Spinal cord (tissue), 10 donors: ENCODE measurements around the gene CCDC149. TPM values are rescaled to one million over a fixed set of nuclear protein-coding genes. Genes with fewer than 3 reads are reported as not detected.

Experiments
- DNase-seq, 6 donors: peaks; one replicate each; pipeline versions ENCODE4 v3.0.0 to v3.0.0-alpha.2; 2013 to 2015; ENCODE audit warnings: low spot score in 6 of 6, low read depth in 4 of 6
- H3K27ac ChIP-seq: one replicate; pipeline ENCODE4 v1.5.1; 2013; ENCODE audit warnings: low read depth, low read length, control low read depth
- H3K27me3 ChIP-seq: one replicate; pipeline ENCODE4 v1.6.1; 2013; ENCODE audit warnings: low read length; ENCODE audit not compliant: control insufficient read depth, insufficient read depth
- H3K36me3 ChIP-seq: one replicate; pipeline ENCODE4 v1.6.1; 2013; ENCODE audit warnings: low read length; ENCODE audit not compliant: control insufficient read depth, insufficient read depth
- H3K4me1 ChIP-seq: one replicate; pipeline ENCODE4 v1.6.1; 2013; ENCODE audit warnings: low read length; ENCODE audit not compliant: control insufficient read depth, insufficient read depth
- H3K4me3 ChIP-seq: one replicate; pipeline ENCODE4 v1.5.1; 2013; ENCODE audit warnings: low read depth, low read length, control low read depth
- H3K9me3 ChIP-seq: one replicate; pipeline ENCODE4 v1.6.1; 2013; ENCODE audit warnings: low read length; ENCODE audit not compliant: control insufficient read depth, insufficient read depth
- WGBS: methylation state at CpG from one replicate; pipeline ENCODE4 v1.1.5; 2013; ENCODE audit warnings: missing lambda C conversion rate; ENCODE audit not compliant: insufficient coverage; 5-methylcytosine and 5-hydroxymethylcytosine counted together
- polyA plus RNA-seq, 2 donors: library from polyadenylated mRNA; unstranded; fragments of 120-200 nt; gene quantifications; one replicate each; pipeline ENCODE4 v1.2.1, GENCODE V29; 2013; ENCODE audit not compliant: insufficient read length in 2 of 2
- total RNA-seq, 2 donors: library from RNA; depleted of rRNA in 1 of 2; stranded (reverse); fragments of 120-200 nt in 1 of 2; fragments of >200 nt in 1 of 2; gene quantifications; one replicate each; pipeline versions ENCODE4 v1.2.3 to v1.2.4, GENCODE V29; 2013 to 2014
- donor health status: healthy.

CCDC149 gene
- total and polyA plus RNA-seq, 4 donors, result 15.0 to 27.1 (median 23.3) TPM

GRCh38 chr4:24872720-24873119 is 40.1 kb downstream of the CCDC149 start:
- Histone ChIP-seq H3K9me3 (no peaks in the 10 kb centered on the region), H3K36me3 (peaks cover 15% of the 10 kb centered on the region), H3K4me1 (no peaks in the 10 kb centered on the region), H3K27ac (no peak overlapping the region), H3K4me3 (no peak overlapping the region), H3K27me3 (no peaks in the 10 kb centered on the region)
- DNase-seq, result no peak
- 94% methylated on average over 2 of the region's 2 CpGs for WGBS

- Histone ChIP-seq H3K9me3 (no peaks in the 10 kb centered on the region), H3K4me3 (no peak overlapping the region), H3K27ac (no peak overlapping the region), H3K36me3 (peaks cover 15% of the 10 kb centered on the region), H3K4me1 (no peaks in the 10 kb centered on the region), H3K27me3 (no peaks in the 10 kb centered on the region)
- DNase-seq, result no peak
- WGBS, result 80% methylated on average over 1 of the region's 3 CpGs
Observed at GRCh38 chr4:24871210-24871609, 41.6 kb downstream of the CCDC149 start.

GRCh38 chr4:24867766-24868296 is 45.0 kb downstream of the CCDC149 start:
- DNase-seq, result no peak
- H3K9me3 ChIP-seq, result no peaks in the 10 kb centered on the region
- H3K4me3 ChIP-seq, result no peak overlapping the region
- H3K4me1 ChIP-seq, result no peaks in the 10 kb centered on the region
- WGBS, result 82% methylated on average over 6 of the region's 9 CpGs
- H3K36me3 ChIP-seq, result peaks cover 6% of the 10 kb centered on the region
- no peaks in the 10 kb centered on the region for H3K27me3 ChIP-seq
- H3K27ac ChIP-seq, result no peak overlapping the region

GRCh38 chr4:24867251-24867650 is 45.6 kb downstream of the CCDC149 start:
- Histone ChIP-seq H3K27me3 (no peaks in the 10 kb centered on the region), H3K36me3 (peaks cover 6% of the 10 kb centered on the region), H3K9me3 (no peaks in the 10 kb centered on the region), H3K27ac (no peak overlapping the region), H3K4me1 (no peaks in the 10 kb centered on the region), H3K4me3 (no peak overlapping the region)
- DNase-seq, result no peak
- no CpG with 5 or more reads among the region's 1 CpG for WGBS

GRCh38 chr4:24865401-24865800 is 47.4 kb downstream of the CCDC149 start:
- no peaks in the 10 kb centered on the region for H3K9me3 ChIP-seq
- no peaks in the 10 kb centered on the region for H3K4me1 ChIP-seq
- no CpG with 5 or more reads among the region's 4 CpGs for WGBS
- H3K4me3 ChIP-seq, result no peak overlapping the region
- DNase-seq, result no peak
- no peaks in the 10 kb centered on the region for H3K27me3 ChIP-seq
- H3K36me3 ChIP-seq, result peaks cover 6% of the 10 kb centered on the region
- H3K27ac ChIP-seq, result no peak overlapping the region

- WGBS, result 95% methylated on average over 3 of the region's 8 CpGs
- DNase-seq, result no peak
Observed at GRCh38 chr4:24863799-24864198, 49.0 kb downstream of the CCDC149 start.

GRCh38 chr4:24862073-24862751 is 50.6 kb downstream of the CCDC149 start:
- Histone ChIP-seq H3K36me3 (no peaks in the 10 kb centered on the region), H3K4me1 (no peaks in the 10 kb centered on the region), H3K27me3 (no peaks in the 10 kb centered on the region), H3K4me3 (no peak overlapping the region), H3K9me3 (no peaks in the 10 kb centered on the region), H3K27ac (no peak overlapping the region)
- 91% methylated on average over 5 of the region's 8 CpGs for WGBS
- DNase-seq, result no peak

More at GRCh38 chr4:24863799-24864198, 49.0 kb downstream of the CCDC149 start:
- no peak overlapping the region for H3K4me3 ChIP-seq
- H3K4me1 ChIP-seq, result no peaks in the 10 kb centered on the region
- H3K27ac ChIP-seq, result no peak overlapping the region
- no peaks in the 10 kb centered on the region for H3K27me3 ChIP-seq
- peaks cover under 1% of the 10 kb centered on the region for H3K36me3 ChIP-seq
- H3K9me3 ChIP-seq, result no peaks in the 10 kb centered on the region

- DNase-seq, result no peak
- Histone ChIP-seq H3K9me3 (no peaks in the 10 kb centered on the region), H3K27me3 (no peaks in the 10 kb centered on the region), H3K36me3 (no peaks in the 10 kb centered on the region), H3K4me3 (no peak overlapping the region), H3K27ac (peak overlapping the region; percentile 52), H3K4me1 (peaks cover 4% of the 10 kb centered on the region)
- 17% methylated on average over 1 of the region's 4 CpGs for WGBS
Observed at GRCh38 chr4:24858550-24858949, 54.3 kb downstream of the CCDC149 start.

- H3K27ac ChIP-seq, result peak overlapping the region; percentile 52
Observed at GRCh38 chr4:24858026-24858425, 54.8 kb downstream of the CCDC149 start.

GRCh38 chr4:24856586-24856985 is 56.3 kb downstream of the CCDC149 start:
- 85% methylated on average over 9 of the region's 9 CpGs for WGBS
- no peaks in the 10 kb centered on the region for H3K9me3 ChIP-seq
- no peak for DNase-seq
- H3K27ac ChIP-seq, result no peak overlapping the region
- H3K27me3 ChIP-seq, result no peaks in the 10 kb centered on the region
- no peak overlapping the region for H3K4me3 ChIP-seq
- H3K36me3 ChIP-seq, result no peaks in the 10 kb centered on the region
- H3K4me1 ChIP-seq, result peaks cover 7% of the 10 kb centered on the region

More at GRCh38 chr4:24858026-24858425, 54.8 kb downstream of the CCDC149 start:
- H3K9me3 ChIP-seq, result no peaks in the 10 kb centered on the region
- peaks cover 7% of the 10 kb centered on the region for H3K4me1 ChIP-seq
- no peak overlapping the region for H3K4me3 ChIP-seq
- H3K27me3 ChIP-seq, result no peaks in the 10 kb centered on the region
- H3K36me3 ChIP-seq, result no peaks in the 10 kb centered on the region
- peak in 2 of 6 donors; percentile 44 to 47 for DNase-seq
- no CpG with 5 or more reads among the region's 3 CpGs for WGBS
